Measurements from ENCODE around the gene TTC12. TPM values are rescaled to one million over a fixed set of nuclear protein-coding genes. Genes with fewer than 3 reads are reported as not detected.

TTC12 gene
- total and polyA plus RNA-seq, 9 of the 15 experiments (the other 6 are each of a cell fraction or from before 2014, with no cell fraction given): 5.1 to 19.9 (median 13.4) TPM

- no peak for TF ChIP-seq RNF219 (CRISPR knock-in tag; IDR thresholded peaks at IDR 0.05)
- no peak for TF ChIP-seq ZNF318 (IDR thresholded peaks at IDR 0.05; ENCODE audit: borderline replicate concordance in 1 of 2, low read depth in 1 of 2)
- no peak for TF ChIP-seq POLR2B (IDR thresholded peaks at IDR 0.05; ENCODE audit: low read depth, partially characterized antibody)
- TF ChIP-seq ARNT (IDR thresholded peaks at IDR 0.05): no peak
- TF ChIP-seq, protein P1, sequence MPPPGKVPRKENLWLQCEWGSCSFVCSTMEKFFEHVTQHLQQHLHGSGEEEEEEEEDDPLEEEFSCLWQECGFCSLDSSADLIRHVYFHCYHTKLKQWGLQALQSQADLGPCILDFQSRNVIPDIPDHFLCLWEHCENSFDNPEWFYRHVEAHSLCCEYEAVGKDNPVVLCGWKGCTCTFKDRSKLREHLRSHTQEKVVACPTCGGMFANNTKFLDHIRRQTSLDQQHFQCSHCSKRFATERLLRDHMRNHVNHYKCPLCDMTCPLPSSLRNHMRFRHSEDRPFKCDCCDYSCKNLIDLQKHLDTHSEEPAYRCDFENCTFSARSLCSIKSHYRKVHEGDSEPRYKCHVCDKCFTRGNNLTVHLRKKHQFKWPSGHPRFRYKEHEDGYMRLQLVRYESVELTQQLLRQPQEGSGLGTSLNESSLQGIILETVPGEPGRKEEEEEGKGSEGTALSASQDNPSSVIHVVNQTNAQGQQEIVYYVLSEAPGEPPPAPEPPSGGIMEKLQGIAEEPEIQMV (tag; conservative IDR thresholded peaks at IDR 0.05; ENCODE audit: low read depth): no peak
- no peak for TF ChIP-seq JUND (IDR thresholded peaks at IDR 0.05; ENCODE audit: borderline replicate concordance, low read depth, low read length)
- TF ChIP-seq JUND (tag; IDR thresholded peaks at IDR 0.05; ENCODE audit: borderline replicate concordance, low read depth, low read length): no peak
- no peak for TF ChIP-seq HLTF (IDR thresholded peaks at IDR 0.05)
- TF ChIP-seq TAF9B (IDR thresholded peaks at IDR 0.05; ENCODE audit: partially characterized antibody): no peak
- TF ChIP-seq STAT5B (CRISPR knock-in tag; IDR thresholded peaks at IDR 0.05): no peak
- no peak for TF ChIP-seq EZH2 (IDR thresholded peaks at IDR 0.05; ENCODE audit: borderline replicate concordance, low read depth, low read length)
- TF ChIP-seq CBFA2T2 (conservative IDR thresholded peaks at IDR 0.05): no peak
Observed at GRCh38 chr11:113407163-113407562, 92.8 kb downstream of the TTC12 start (continued).
